Bronchial epithelial cell (primary cell): ENCODE data around the gene MYBBP1A. TPM values are rescaled to one million over a fixed set of nuclear protein-coding genes. Genes with fewer than 3 reads are reported as not detected.

ENCODE experiments used
- DNase-seq: peaks from one replicate; pipeline ENCODE4 v3.0.0-alpha.2; 2010; ENCODE audit warnings: low read depth
- FAIRE-seq: peaks from 2 replicates; lab custom pipeline; 2011; peaks lifted over from hg19 to GRCh38; lab: Jason Lieb, UNC
- H3K27me3 ChIP-seq: 2 replicates; pipeline ENCODE4 v1.5.1; 2011; ENCODE audit warnings: low read length; ENCODE audit not compliant: control insufficient read depth, insufficient read depth
- H3K36me3 ChIP-seq: 2 replicates; pipeline ENCODE4 v1.5.1; 2011; ENCODE audit warnings: low read length; ENCODE audit not compliant: control insufficient read depth, insufficient read depth
- H3K4me3 ChIP-seq: 2 replicates; pipeline ENCODE4 v1.5.1; 2011; ENCODE audit warnings: mild to moderate bottlenecking, low read depth, low read length, control low read depth
- total RNA-seq: library from RNA; depleted of rRNA; stranded (reverse); fragments of >200 nt; gene quantifications from 2 replicates; pipeline ENCODE4 v1.2.1, GENCODE V29; 2014
- TF ChIP-seq, protein P1 (sequence below): IDR thresholded peaks from 2 replicates; pipeline ENCODE4 v1.5.1; 2011; ENCODE audit warnings: mild to moderate bottlenecking, moderate library complexity, low read length, control low read depth, inconsistent platforms; ENCODE audit not compliant: insufficient read depth, severe bottlenecking

The MYBBP1A gene
- total RNA-seq, 1 donor from 2014 or later, result 60.6 TPM

DNA sequence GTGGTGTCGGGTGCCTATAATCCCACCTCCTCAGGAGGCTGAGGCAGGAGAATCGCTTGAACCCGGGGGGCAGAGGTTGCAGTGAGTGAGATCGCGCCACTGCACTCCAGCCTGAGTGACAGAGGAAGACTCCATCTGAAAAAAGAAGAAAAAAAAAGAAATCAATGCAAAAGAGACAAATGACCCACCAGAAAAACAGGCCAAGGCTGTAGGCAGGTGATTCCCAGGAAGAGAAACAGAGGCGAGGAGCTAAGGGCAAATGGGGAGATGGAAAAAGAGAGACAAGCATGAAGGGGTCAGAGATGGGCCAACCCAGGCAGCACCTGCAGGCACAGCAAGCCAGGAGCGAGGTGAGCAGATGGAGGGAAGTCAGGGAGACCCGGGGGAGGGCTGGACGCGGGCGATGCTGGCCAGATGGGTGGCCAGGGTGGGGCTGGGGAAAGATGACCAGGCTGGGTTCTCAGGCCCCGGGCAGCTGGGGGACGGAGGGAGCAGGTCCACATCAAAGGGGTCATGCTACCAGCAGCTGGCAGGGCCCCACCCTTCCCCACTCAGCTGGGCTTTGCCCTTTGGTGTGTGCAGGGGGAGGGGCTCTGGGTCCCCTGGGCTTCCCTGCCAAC, 25.5 kb downstream of the MYBBP1A start:
- TF ChIP-seq, protein P1, sequence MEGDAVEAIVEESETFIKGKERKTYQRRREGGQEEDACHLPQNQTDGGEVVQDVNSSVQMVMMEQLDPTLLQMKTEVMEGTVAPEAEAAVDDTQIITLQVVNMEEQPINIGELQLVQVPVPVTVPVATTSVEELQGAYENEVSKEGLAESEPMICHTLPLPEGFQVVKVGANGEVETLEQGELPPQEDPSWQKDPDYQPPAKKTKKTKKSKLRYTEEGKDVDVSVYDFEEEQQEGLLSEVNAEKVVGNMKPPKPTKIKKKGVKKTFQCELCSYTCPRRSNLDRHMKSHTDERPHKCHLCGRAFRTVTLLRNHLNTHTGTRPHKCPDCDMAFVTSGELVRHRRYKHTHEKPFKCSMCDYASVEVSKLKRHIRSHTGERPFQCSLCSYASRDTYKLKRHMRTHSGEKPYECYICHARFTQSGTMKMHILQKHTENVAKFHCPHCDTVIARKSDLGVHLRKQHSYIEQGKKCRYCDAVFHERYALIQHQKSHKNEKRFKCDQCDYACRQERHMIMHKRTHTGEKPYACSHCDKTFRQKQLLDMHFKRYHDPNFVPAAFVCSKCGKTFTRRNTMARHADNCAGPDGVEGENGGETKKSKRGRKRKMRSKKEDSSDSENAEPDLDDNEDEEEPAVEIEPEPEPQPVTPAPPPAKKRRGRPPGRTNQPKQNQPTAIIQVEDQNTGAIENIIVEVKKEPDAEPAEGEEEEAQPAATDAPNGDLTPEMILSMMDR, result no peak
- peaks cover 7% of the 10 kb centered on the region for H3K27me3 ChIP-seq
- no peak overlapping the region for H3K4me3 ChIP-seq
- FAIRE-seq (no peak), DNase-seq (no peak)
- no peaks in the 10 kb centered on the region for H3K36me3 ChIP-seq

- TF ChIP-seq, protein P1, result no peak
- Histone ChIP-seq H3K4me3 (no peak overlapping the region), H3K27me3 (peaks cover 5% of the 10 kb centered on the region), H3K36me3 (no peaks in the 10 kb centered on the region)
- DNase-seq (no peak), FAIRE-seq (no peak)
Measured at GRCh38 chr17:4527566-4528125, 27.5 kb downstream of the MYBBP1A start.

DNA sequence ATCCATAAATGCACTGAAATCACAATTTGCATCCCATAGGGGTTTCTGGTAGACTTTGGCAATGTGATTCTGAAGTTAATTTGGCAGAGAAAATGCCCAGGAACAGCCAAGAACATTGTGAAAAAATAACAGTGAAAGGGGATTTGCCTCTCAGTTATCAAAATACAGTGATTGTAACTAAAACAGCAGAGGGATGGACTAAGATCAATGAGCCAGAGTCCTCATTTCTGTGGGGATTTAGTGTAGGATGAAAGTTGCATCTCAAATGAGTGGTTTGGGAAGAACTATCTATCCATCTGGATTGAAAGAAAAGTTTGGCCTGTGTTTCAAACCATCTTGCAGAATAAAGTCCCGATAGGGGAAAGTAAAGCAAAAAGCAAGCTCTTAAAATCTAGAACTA, 28.1 kb downstream of the MYBBP1A start:
- DNase-seq (no peak), FAIRE-seq (no peak)
- Histone ChIP-seq H3K27me3 (peaks cover 4% of the 10 kb centered on the region), H3K4me3 (no peak overlapping the region), H3K36me3 (no peaks in the 10 kb centered on the region)
- TF ChIP-seq, protein P1, result no peak

GRCh38 chr17:4525691-4526397, 29.3 kb downstream of the MYBBP1A start:
- Histone ChIP-seq H3K36me3 (no peaks in the 10 kb centered on the region), H3K27me3 (peaks cover 2% of the 10 kb centered on the region), H3K4me3 (no peak overlapping the region)
- DNase-seq, result no peak
- no peak for FAIRE-seq
- TF ChIP-seq, protein P1, result no peak

DNA sequence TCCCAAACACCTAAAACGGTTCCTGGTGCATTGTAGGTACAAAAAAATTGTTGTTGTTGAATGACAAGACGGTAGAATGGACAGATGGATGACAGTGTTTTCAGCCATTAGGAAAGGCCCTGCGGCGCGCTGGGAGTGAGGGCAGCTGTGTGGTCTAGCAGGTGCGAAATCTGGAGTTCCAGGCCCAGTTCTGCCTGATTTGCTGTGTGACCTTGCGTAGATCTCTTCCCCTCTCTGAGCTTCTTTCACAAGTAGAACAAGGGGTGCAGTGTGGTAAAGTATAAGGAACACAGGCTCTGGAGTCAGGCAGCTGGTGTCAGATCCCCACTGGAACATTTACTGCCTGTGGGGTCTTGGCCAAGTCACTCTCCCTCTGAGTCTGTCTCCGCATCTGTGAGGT, 31.2 kb downstream of the MYBBP1A start:
- no peak for DNase-seq
- no peaks in the 10 kb centered on the region for H3K36me3 ChIP-seq
- H3K27me3 ChIP-seq, result peaks cover 2% of the 10 kb centered on the region
- no peak for FAIRE-seq
- no peak overlapping the region for H3K4me3 ChIP-seq
- TF ChIP-seq, protein P1, result no peak
